ENCODE results near the gene PLXNA4.
A peak's percentile ranks its signal among the peaks of the same experiment; 100 is the strongest.

PLXNA4 gene

GRCh38 chr7:132446666-132447278, 129.5 kb downstream of the PLXNA4 start:
- no peaks in the 10 kb centered on the region for H3K27me3 Mint-ChIP-seq
- H3K4me1 Mint-ChIP-seq, result peaks cover 82% of the 10 kb centered on the region
- H3K9me3 Mint-ChIP-seq, result no peaks in the 10 kb centered on the region
- DNase-seq (no peak), ATAC-seq (no peak)
- H3K4me3 Mint-ChIP-seq, result no peak overlapping the region
- no peak overlapping the region for H3K27ac Mint-ChIP-seq

DNA sequence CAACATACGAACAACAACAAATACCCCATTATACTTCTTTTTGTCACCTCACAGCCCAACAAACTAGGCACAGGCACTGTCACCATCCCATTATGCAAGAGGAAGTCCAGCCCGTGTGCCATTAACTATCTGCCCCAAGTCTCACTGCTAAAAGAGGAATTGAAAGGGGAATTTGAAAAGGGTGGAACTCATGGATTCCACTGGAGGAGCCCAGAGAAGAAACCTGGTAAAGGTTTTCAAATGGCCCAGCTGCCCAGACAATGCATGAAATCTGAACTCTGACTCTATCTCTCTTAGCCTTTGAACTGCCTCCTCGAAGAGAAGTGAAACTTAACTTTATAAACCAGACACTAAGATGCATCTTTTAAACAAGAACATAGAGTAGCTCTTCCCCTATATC, 130.0 kb downstream of the PLXNA4 start:
- ATAC-seq, result no peak
- Mint-ChIP-seq H3K27me3 (no peaks in the 10 kb centered on the region), H3K9me3 (no peaks in the 10 kb centered on the region), H3K4me3 (no peak overlapping the region), H3K4me1 (peaks cover 79% of the 10 kb centered on the region), H3K27ac (peak overlapping the region in 1 of 2 donors; percentile 30)
- no peak for DNase-seq

- peaks cover 69% of the 10 kb centered on the region for H3K4me1 Mint-ChIP-seq
- no peaks in the 10 kb centered on the region for H3K9me3 Mint-ChIP-seq
- ATAC-seq (no peak), DNase-seq (no peak)
- no peak overlapping the region for H3K27ac Mint-ChIP-seq
- no peaks in the 10 kb centered on the region for H3K27me3 Mint-ChIP-seq
- H3K4me3 Mint-ChIP-seq, result no peak overlapping the region
These were observed 132.3 kb downstream of the PLXNA4 start for GRCh38 chr7:132443761-132444520.

DNA sequence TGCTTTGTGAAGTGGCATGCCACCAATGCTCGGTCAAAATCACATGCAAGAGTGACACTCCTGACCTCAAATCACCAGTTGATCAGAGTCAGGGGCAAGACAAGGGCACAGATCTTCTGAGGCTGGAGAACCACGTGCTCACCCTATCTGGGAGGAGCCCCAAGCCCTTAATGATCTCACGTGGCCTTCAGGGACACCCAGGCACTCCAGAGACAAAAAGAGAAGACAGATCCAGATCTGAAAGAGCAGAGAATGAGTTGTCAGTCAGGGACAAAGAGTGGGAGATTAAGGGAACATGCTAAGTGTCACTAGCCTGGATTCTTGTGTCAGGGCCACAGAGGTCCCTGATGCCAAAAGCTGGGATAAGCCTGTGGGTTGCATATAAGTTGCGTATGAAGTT, 134.3 kb downstream of the PLXNA4 start:
- no peak for ATAC-seq
- Mint-ChIP-seq H3K27ac (no peak overlapping the region), H3K4me3 (no peak overlapping the region), H3K4me1 (peaks cover 70% of the 10 kb centered on the region), H3K9me3 (no peaks in the 10 kb centered on the region), H3K27me3 (no peaks in the 10 kb centered on the region)
- no peak for DNase-seq

DNA sequence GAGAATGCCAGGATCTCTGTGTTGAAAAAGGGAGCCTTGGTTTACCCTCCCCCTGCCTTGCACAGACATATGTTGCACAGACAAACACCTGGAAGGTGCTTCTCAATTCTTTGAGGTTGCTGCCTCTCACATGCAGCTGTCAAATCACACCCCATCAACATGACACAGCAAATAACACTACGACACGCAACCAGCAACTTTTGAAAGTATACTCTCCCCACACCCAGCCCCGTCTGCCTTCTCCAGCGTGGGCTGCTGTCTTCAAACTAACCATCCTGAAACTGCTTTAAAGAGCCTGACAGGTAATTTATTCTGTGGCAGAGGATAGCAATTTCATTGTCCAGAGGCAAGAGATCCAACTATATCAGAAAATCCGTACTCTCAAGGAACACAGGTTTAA, 136.1 kb downstream of the PLXNA4 start:
- no peak for ATAC-seq
- DNase-seq, result no peak
- H3K27ac Mint-ChIP-seq, result no peak overlapping the region
- no peaks in the 10 kb centered on the region for H3K27me3 Mint-ChIP-seq
- peaks cover 73% of the 10 kb centered on the region for H3K4me1 Mint-ChIP-seq
- no peaks in the 10 kb centered on the region for H3K9me3 Mint-ChIP-seq
- no peak overlapping the region for H3K4me3 Mint-ChIP-seq

- Mint-ChIP-seq H3K9me3 (peaks cover 5% of the 10 kb centered on the region in 2 donors), H3K4me1 (peaks cover 76% of the 10 kb centered on the region), H3K27ac (no peak overlapping the region), H3K4me3 (no peak overlapping the region), H3K27me3 (no peaks in the 10 kb centered on the region)
- no peak for DNase-seq
- no peak for ATAC-seq
These were observed 137.3 kb downstream of the PLXNA4 start for GRCh38 chr7:132438926-132439325.

- Mint-ChIP-seq H3K9me3 (peaks cover 5% of the 10 kb centered on the region in 2 donors), H3K4me3 (peak overlapping the region; percentile 36 to 53), H3K27me3 (no peaks in the 10 kb centered on the region), H3K4me1 (peaks cover 79% of the 10 kb centered on the region), H3K27ac (peak overlapping the region in 1 of 2 donors; percentile 0)
- DNase-seq (peak in 1 of 2 donors; percentile 51), ATAC-seq (peak; percentile 79)
These were observed 138.5 kb downstream of the PLXNA4 start for GRCh38 chr7:132437730-132438129.

DNA sequence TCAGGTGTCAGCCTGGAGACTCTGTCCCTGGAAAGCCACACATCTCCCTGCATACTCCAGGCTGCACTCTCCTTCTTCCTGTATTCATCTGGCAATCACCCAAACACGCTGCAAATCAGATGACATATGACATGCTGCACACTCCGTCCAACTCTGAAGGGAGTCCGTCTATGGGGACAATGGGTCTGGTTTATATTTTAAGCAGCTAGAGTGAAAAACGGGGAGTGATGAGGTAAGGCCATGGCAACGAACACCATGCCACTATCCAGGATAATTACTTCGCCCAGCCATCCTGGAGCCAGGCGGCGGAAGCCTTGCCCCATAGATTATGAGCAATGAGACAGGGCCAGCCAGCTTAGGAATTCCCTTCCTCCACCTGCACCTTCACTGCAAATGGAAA, 140.1 kb downstream of the PLXNA4 start:
- no peaks in the 10 kb centered on the region for H3K27me3 Mint-ChIP-seq
- peak overlapping the region in 1 of 2 donors; percentile 8 for H3K4me3 Mint-ChIP-seq
- ATAC-seq (no peak), DNase-seq (no peak)
- no peak overlapping the region for H3K27ac Mint-ChIP-seq
- H3K4me1 Mint-ChIP-seq, result peaks cover 84% of the 10 kb centered on the region
- peaks cover 5% of the 10 kb centered on the region in 2 donors for H3K9me3 Mint-ChIP-seq

GRCh38 chr7:132435016-132435990, 141.0 kb downstream of the PLXNA4 start:
- no peak for ATAC-seq
- Mint-ChIP-seq H3K27ac (peak overlapping the region; percentile 88 to 95), H3K4me1 (peaks cover 90% of the 10 kb centered on the region), H3K27me3 (no peaks in the 10 kb centered on the region), H3K9me3 (peaks cover 5% of the 10 kb centered on the region in 2 donors), H3K4me3 (peak overlapping the region; percentile 68 to 80)
- peak in 1 of 2 donors; percentile 16 for DNase-seq

DNA sequence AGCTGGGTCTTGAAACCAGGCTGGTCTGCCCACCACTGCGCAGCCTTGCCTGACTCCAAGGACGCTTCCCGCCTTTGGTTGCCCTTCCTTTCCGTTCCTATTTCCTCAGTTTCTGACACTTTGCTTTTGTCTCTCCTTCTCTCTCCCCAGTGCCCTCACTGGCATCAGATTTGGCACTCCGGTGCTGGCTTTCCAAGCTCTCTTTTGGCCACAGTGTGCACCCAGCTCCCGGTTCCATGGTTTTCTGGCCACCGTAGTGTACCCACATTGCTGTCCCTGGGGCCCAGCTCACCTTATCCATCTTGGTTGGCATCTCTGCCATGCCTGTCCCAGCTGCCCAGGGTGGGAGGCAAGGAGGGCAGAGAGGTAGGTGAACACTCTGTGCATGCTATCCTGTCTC, 142.2 kb downstream of the PLXNA4 start:
- DNase-seq (no peak), ATAC-seq (no peak)
- Mint-ChIP-seq H3K4me1 (peaks cover 87% of the 10 kb centered on the region), H3K9me3 (peaks cover 5% of the 10 kb centered on the region in 2 donors), H3K4me3 (peak overlapping the region in 1 of 2 donors; percentile 36), H3K27me3 (no peaks in the 10 kb centered on the region), H3K27ac (peak overlapping the region in 1 of 2 donors; percentile 62)

DNA sequence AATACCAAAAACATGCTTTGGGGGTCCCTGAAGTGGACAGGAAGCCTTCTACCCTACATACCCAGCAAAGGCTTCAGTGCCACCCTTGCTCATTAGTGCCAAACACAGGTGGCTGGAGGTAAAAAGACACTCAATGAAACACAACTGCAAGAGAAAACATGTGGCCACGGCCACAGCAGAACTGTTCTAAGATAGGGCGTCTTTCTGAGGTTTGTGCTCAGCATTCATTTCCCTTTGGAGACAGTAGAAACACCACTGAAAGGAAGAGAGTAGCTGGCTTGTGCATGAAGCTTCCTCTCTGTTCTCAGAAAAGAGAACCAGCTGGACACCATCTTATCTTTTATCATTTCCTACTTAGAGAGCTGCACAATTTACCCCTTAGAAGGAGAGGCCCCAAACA, 143.0 kb downstream of the PLXNA4 start:
- Mint-ChIP-seq H3K4me3 (no peak overlapping the region), H3K4me1 (peaks cover 87% of the 10 kb centered on the region), H3K27ac (peak overlapping the region; percentile 30 to 50), H3K9me3 (peaks cover 5% of the 10 kb centered on the region in 2 donors), H3K27me3 (no peaks in the 10 kb centered on the region)
- ATAC-seq, result peak; percentile 23
- DNase-seq, result peak in 1 of 2 donors; percentile 31

- DNase-seq, result peak in 1 of 2 donors; percentile 81
- Mint-ChIP-seq H3K27ac (peak overlapping the region in 1 of 2 donors; percentile 83), H3K9me3 (peaks cover 5% of the 10 kb centered on the region in 2 donors), H3K4me3 (peak overlapping the region in 1 of 2 donors; percentile 52), H3K4me1 (peaks cover 79% of the 10 kb centered on the region), H3K27me3 (no peaks in the 10 kb centered on the region)
- peak; percentile 95 for ATAC-seq
These were observed 145.1 kb downstream of the PLXNA4 start for GRCh38 chr7:132430861-132431822.

DNA sequence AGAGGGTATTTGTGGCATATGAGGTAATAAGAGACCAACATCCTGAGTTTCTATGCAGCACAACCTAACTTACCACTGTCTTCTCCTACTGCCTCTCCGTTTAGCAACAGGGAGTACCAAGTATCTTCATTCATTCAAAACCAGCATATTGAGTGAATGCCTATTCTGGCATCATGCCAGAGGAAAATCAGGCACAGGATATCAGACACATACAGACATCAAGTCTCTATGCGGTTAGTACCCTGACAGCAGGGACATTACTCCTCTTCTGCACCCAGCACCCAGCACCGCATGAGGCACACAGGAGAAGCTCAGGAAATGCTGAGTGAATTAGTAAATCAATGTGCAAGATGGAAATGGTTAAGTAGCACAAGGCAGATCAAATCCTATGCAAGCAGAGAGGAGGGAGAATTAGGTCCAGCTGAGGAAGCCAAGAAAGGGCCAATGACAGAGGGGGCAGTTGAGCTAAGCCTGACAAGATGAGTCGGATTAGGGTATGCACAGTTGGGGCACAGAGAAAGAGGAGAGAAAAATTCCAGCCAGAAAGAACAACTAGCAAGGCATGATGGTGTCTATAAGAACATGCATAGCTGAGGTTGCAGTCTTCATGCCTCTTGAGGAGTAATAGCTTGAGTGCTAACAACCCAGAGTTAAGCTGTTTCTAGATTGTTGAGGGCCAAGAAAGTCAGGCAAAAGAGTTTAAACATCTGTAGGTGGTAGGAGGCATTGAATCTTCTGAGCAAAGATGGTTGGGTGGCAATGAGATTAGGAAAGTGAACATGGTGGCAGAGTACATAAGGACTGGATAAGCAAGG, 146.0 kb downstream of the PLXNA4 start:
- Mint-ChIP-seq H3K9me3 (peaks cover 5% of the 10 kb centered on the region in 2 donors), H3K27me3 (no peaks in the 10 kb centered on the region), H3K4me3 (peak overlapping the region in 1 of 2 donors; percentile 1), H3K27ac (peak overlapping the region in 1 of 2 donors; percentile 53), H3K4me1 (peaks cover 79% of the 10 kb centered on the region)
- DNase-seq, result no peak
- no peak for ATAC-seq

DNA sequence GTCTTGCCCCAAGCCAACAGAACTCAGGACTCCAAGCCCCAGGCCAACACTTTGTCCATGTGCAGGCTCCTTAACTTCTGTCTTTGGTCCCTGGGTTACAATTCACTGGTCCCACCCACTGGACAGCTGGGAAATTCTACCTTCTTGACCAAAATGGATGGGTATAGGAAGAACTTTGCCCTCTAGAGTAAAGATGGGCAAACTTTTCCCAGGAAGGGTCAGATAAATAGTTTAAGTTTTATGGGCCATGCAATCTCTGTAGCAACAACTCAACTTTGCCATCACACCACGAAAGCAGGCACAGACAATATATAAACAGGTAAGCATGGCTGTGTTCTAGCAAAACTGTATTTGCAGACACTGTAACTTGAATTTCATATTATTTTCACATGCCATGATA, 147.1 kb downstream of the PLXNA4 start:
- ATAC-seq (no peak), DNase-seq (no peak)
- Mint-ChIP-seq H3K9me3 (peaks cover 2 to 3% of the 10 kb centered on the region in 2 donors), H3K27me3 (no peaks in the 10 kb centered on the region), H3K4me3 (no peak overlapping the region), H3K27ac (no peak overlapping the region), H3K4me1 (peaks cover 69% of the 10 kb centered on the region)

All from stimulated activated naive CD8-positive, alpha-beta T cell treated with anti-CD3 and anti-CD28 coated beads, Interleukin-15, amount 100 ng/mL, for 72 hours (primary cell).